ENCODE measurements around the gene HIVEP3. TPM values are rescaled to one million over a fixed set of nuclear protein-coding genes. Genes with fewer than 3 reads are reported as not detected.

HIVEP3 gene
- total and polyA plus RNA-seq, 2 of the 13 experiments (the other 11 are each of a cell fraction or from before 2014, with no cell fraction given), result 0.05 TPM; not detected in 1

GRCh38 chr1:41730806-41731205 lies 187.9 kb downstream of the HIVEP3 start (continued):
- TF ChIP-seq ZBTB37 (CRISPR knock-in tag; IDR thresholded peaks at IDR 0.05), result no peak
- no peak for TF ChIP-seq REPIN1 (CRISPR knock-in tag; IDR thresholded peaks at IDR 0.05; ENCODE audit: borderline replicate concordance, low read depth)
- no peak for TF ChIP-seq XRCC5 (optimal IDR thresholded peaks at IDR 0.05; ENCODE audit: low read length)
- TF ChIP-seq KLF11 (CRISPR knock-in tag; IDR thresholded peaks at IDR 0.05), result no peak
- TF ChIP-seq BRCA1 (CRISPR knock-in tag; IDR thresholded peaks at IDR 0.05), result no peak
- TF ChIP-seq ZNF292 (CRISPR knock-in tag; IDR thresholded peaks at IDR 0.05; ENCODE audit: borderline replicate concordance, low read depth), result no peak
- TF ChIP-seq ZNF142 (CRISPR knock-in tag; IDR thresholded peaks at IDR 0.05), result no peak
- TF ChIP-seq RCOR2 (CRISPR knock-in tag; IDR thresholded peaks at IDR 0.05), result no peak
- TF ChIP-seq HCFC1 (IDR thresholded peaks at IDR 0.05; ENCODE audit: low read depth, low read length), result no peak
- TF ChIP-seq MTA1 (CRISPR knock-in tag; IDR thresholded peaks at IDR 0.05; ENCODE audit: borderline replicate concordance), result no peak

Measured in HepG2 (cell line).